Measurements from ENCODE around the gene CUL2. TPM values are rescaled to one million over a fixed set of nuclear protein-coding genes. Genes with fewer than 3 reads are reported as not detected.
"Not testable (repeated sequence)": the region's sequence is repeated elsewhere in the genome, so short reads cannot be mapped to it uniquely, and the experiment has no call there.

Gene CUL2
- total RNA-seq, 4 donors from 2014 or later = 6.4 to 43.3 (median 25.3) TPM

GRCh38 chr10:34978080-34978479, 112.1 kb downstream of the CUL2 start:
- intact Hi-C loops (cut with DNase I; ENCODE audit: low total_unique reads) = no loop called here
- no peaks in the 10 kb centered on the region for H3K4me1 ChIP-seq
- H3K36me3 ChIP-seq = no peaks in the 10 kb centered on the region
- H3K27me3 ChIP-seq = no peaks in the 10 kb centered on the region
- TF ChIP-seq CTCF (IDR thresholded peaks at IDR 0.05) = no peak
- TF ChIP-seq POLR2A (IDR thresholded peaks at IDR 0.05) = no peak
- no peak overlapping the region for H3K4me3 ChIP-seq
- H3K9me3 ChIP-seq = no peaks in the 10 kb centered on the region
- no peak for DNase-seq
- H3K27ac ChIP-seq = no peak overlapping the region

DNA sequence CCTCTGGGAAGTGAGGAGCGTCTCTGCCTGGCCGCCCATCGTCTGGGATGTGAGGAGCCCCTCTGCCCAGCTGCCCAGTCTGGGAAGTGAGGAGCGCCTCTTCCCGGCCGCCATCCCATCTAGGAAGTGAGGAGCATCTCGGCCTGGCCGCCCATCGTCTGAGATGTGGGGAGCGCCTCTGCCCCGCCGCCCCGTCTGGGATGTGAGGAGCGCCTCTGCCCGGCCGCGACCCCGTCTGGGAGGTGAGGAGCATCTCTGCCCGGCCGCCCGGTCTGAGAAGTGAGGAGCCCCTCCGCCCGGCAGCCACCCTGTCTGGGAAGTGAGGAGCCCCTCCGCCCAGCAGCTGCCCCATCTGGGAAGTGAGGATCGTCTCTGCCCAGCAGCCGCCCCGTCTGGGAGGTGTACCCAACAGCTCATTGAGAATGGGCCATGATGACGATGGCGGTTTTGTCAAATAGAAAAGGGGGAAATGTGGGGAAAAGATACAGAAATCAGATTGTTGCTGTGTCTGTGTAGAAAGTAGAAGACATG, 113.7 kb downstream of the CUL2 start:
- H3K4me1 ChIP-seq; H3K27me3 ChIP-seq; H3K9me3 ChIP-seq; H3K36me3 ChIP-seq; DNase-seq; H3K27ac ChIP-seq; H3K4me3 ChIP-seq; intact Hi-C loops (cut with DNase I; ENCODE audit: low total_unique reads): not testable (repeated sequence)

DNA sequence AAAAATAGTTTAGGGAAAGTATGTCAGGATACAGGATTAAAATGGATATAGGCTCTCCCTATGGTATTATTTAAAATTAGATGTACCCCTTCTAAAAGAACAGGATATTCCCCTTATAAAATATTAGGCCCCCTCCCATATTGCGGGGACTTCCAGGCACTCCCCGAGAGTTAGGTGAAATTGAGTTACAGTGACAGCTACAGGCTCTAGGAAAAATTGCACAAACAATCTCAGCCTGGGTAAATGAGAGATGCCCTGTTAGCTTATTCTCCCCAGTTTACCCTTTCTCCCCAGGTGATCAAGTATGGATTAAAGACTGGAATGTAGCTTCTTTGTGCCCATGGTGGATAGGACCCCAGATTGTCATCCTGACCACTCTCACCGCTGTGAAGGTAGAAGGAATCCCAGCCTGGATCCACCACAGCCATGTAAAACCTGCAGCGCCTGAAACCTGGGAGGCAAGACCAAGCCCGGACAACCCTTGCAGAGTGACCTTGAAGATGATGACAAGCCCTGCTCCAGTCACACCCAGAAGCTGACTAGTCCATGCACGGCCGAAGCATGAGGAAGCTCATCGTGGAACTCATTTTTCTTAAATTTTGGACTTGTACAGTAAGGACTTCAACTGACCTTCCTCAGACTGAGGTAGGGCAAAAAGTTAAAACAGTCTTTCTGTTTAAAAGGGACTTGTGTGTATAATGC, 115.6 kb downstream of the CUL2 start:
- intact Hi-C loops (cut with DNase I; ENCODE audit: low total_unique reads); H3K27me3 ChIP-seq; DNase-seq; H3K27ac ChIP-seq; H3K9me3 ChIP-seq; H3K4me3 ChIP-seq; H3K36me3 ChIP-seq; H3K4me1 ChIP-seq: not testable (repeated sequence)

GRCh38 chr10:34973757-34974156, 116.4 kb downstream of the CUL2 start:
- H3K9me3 ChIP-seq; intact Hi-C loops (cut with DNase I; ENCODE audit: low total_unique reads); DNase-seq; H3K4me1 ChIP-seq; H3K27ac ChIP-seq; H3K36me3 ChIP-seq; H3K27me3 ChIP-seq; H3K4me3 ChIP-seq: not testable (repeated sequence)

- H3K27ac ChIP-seq; intact Hi-C loops (cut with DNase I; ENCODE audit: low total_unique reads); H3K4me1 ChIP-seq; DNase-seq; H3K9me3 ChIP-seq; H3K27me3 ChIP-seq; H3K36me3 ChIP-seq; H3K4me3 ChIP-seq: not testable (repeated sequence)
These were observed 117.0 kb downstream of the CUL2 start for GRCh38 chr10:34973121-34973520.

DNA sequence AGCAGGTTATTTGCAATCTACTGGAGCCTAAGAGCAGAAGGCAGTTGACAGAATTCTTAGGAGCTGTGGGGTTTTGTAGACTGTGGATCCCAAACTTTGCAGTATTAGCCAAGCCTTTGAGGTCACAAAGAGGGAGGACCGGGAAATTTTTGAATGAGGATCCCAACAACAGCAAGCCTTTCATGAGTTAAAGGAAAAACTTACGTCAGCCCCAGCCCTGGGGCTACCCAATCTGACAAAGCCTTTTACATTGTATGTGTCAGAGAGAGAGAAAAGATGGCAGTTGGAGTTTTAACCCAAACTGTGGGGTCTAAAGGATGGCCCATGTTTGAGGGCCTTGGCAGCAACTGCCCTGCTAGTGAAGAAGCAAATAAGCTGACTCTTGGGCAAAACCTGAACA, 117.5 kb downstream of the CUL2 start:
- DNase-seq; H3K27ac ChIP-seq; H3K4me3 ChIP-seq; intact Hi-C loops (cut with DNase I; ENCODE audit: low total_unique reads); H3K36me3 ChIP-seq; H3K27me3 ChIP-seq; H3K9me3 ChIP-seq; H3K4me1 ChIP-seq: not testable (repeated sequence)

- H3K27me3 ChIP-seq; intact Hi-C loops (cut with DNase I; ENCODE audit: low total_unique reads); H3K36me3 ChIP-seq; H3K4me1 ChIP-seq; H3K4me3 ChIP-seq; DNase-seq; H3K9me3 ChIP-seq; H3K27ac ChIP-seq: not testable (repeated sequence)
These were observed 118.4 kb downstream of the CUL2 start for GRCh38 chr10:34971606-34972334.

GRCh38 chr10:34969171-34969570, 121.0 kb downstream of the CUL2 start:
- H3K36me3 ChIP-seq = no peaks in the 10 kb centered on the region
- no peak overlapping the region for H3K27ac ChIP-seq
- TF ChIP-seq CTCF (IDR thresholded peaks at IDR 0.05) (no peak), POLR2A (IDR thresholded peaks at IDR 0.05) (no peak)
- intact Hi-C loops (cut with DNase I; ENCODE audit: low total_unique reads) = no loop called here
- no peak for DNase-seq
- H3K27me3 ChIP-seq = no peaks in the 10 kb centered on the region
- no peaks in the 10 kb centered on the region for H3K4me1 ChIP-seq
- no peak overlapping the region for H3K4me3 ChIP-seq
- no peaks in the 10 kb centered on the region for H3K9me3 ChIP-seq
